ENCODE results near the gene SHC1.

GRCh38 chr1:154954541-154954940, 16.0 kb downstream of the SHC1 start:
- TF ChIP-seq EZH2 (IDR thresholded peaks at IDR 0.05): no peak
- no peak for TF ChIP-seq POLR2AphosphoS5 (IDR thresholded peaks at IDR 0.05; ENCODE audit: borderline replicate concordance, low read depth, low read length)

Measured in SK-N-MC (cell line).